Measurements from ENCODE around the gene PACRG. TPM values are rescaled to one million over a fixed set of nuclear protein-coding genes. Genes with fewer than 3 reads are reported as not detected.

The PACRG gene
- total RNA-seq, 1 donor from 2014 or later = 2.4 TPM

DNA sequence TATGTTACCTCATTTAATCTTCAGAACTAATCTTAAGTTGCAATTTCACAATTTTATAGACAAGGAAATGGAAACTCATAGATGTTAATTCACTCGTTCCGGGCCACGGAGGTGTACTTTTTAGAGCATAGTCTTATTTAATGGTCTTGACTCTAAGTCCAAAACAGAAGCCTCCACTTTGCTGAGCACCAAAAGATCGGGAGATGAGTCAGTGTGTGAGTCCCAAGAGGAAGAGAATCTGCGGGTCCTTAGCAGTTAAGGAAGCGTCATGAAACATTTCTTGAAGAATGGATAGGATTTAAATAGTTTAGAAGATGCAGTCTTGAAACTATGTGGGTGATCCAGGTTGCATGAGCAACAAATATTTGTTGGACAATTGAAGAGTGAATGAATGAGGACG lies 454.9 kb downstream of the PACRG start:
- H3K4me1 Mint-ChIP-seq (ENCODE audit: low read depth) = no peaks in the 10 kb centered on the region
- H3K36me3 Mint-ChIP-seq (ENCODE audit: insufficient read depth) = no peaks in the 10 kb centered on the region
- peaks cover 24% of the 10 kb centered on the region for H3K27me3 Mint-ChIP-seq
- no peak overlapping the region for H3K4me3 Mint-ChIP-seq (ENCODE audit: low read depth)
- no peaks in the 10 kb centered on the region for H3K9me3 Mint-ChIP-seq (ENCODE audit: low read depth)
- DNase-seq (ENCODE audit: low spot score, unreplicated experiment) = no peak
- no peak overlapping the region for H3K27ac Mint-ChIP-seq
- TF ChIP-seq, protein P1, sequence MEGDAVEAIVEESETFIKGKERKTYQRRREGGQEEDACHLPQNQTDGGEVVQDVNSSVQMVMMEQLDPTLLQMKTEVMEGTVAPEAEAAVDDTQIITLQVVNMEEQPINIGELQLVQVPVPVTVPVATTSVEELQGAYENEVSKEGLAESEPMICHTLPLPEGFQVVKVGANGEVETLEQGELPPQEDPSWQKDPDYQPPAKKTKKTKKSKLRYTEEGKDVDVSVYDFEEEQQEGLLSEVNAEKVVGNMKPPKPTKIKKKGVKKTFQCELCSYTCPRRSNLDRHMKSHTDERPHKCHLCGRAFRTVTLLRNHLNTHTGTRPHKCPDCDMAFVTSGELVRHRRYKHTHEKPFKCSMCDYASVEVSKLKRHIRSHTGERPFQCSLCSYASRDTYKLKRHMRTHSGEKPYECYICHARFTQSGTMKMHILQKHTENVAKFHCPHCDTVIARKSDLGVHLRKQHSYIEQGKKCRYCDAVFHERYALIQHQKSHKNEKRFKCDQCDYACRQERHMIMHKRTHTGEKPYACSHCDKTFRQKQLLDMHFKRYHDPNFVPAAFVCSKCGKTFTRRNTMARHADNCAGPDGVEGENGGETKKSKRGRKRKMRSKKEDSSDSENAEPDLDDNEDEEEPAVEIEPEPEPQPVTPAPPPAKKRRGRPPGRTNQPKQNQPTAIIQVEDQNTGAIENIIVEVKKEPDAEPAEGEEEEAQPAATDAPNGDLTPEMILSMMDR (IDR thresholded peaks at IDR 0.05; ENCODE audit: unreplicated experiment) = no peak

DNA sequence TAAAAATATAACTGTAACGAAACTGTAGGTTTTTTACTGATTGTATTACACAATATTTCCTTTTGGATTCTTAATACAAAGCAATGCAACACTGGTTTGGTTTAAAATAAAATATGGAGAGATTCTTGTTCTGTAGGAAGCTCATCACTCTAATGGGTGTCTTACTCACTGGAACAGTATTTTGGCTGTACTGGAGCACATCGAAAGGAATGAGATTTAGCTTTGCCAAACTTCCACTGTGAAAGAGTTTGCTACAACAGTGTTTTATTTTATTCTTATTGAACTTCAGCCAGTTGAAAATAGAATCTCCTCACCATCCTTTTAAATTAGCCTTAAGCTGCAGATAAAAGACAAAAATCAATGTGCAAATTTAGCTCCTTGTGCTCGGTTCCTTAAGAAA lies 456.0 kb downstream of the PACRG start:
- Mint-ChIP-seq H3K4me3 (ENCODE audit: low read depth) (no peak overlapping the region), H3K27ac (no peak overlapping the region), H3K9me3 (ENCODE audit: low read depth) (no peaks in the 10 kb centered on the region), H3K27me3 (peaks cover 31% of the 10 kb centered on the region), H3K4me1 (ENCODE audit: low read depth) (no peaks in the 10 kb centered on the region), H3K36me3 (ENCODE audit: insufficient read depth) (no peaks in the 10 kb centered on the region)
- TF ChIP-seq, protein P1 (IDR thresholded peaks at IDR 0.05; ENCODE audit: unreplicated experiment) = no peak
- DNase-seq (ENCODE audit: low spot score, unreplicated experiment) = no peak

DNA sequence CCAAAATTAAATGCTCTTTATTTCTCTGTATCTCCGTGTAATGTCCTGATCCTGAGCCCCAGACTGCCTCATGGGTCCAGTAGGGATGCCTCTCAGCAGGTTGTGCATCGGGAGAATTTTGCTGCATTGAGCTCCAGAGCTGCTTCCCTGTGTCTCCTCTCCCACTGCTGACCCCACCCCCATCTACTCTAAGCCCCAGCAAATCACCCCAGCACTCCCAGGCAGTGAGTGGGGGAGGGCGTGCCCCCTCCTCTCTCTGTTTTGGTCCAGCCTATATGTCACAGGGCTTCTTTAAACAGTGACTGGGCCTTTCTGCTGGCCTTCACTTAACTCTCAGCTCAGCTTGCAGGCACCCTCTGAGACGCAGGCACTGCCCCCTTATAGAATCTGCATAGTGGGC lies 458.0 kb downstream of the PACRG start:
- DNase-seq (ENCODE audit: low spot score, unreplicated experiment) = no peak
- Mint-ChIP-seq H3K36me3 (ENCODE audit: insufficient read depth) (no peaks in the 10 kb centered on the region), H3K27me3 (peaks cover 37% of the 10 kb centered on the region), H3K4me1 (ENCODE audit: low read depth) (no peaks in the 10 kb centered on the region), H3K9me3 (ENCODE audit: low read depth) (no peaks in the 10 kb centered on the region), H3K27ac (no peak overlapping the region), H3K4me3 (ENCODE audit: low read depth) (no peak overlapping the region)
- TF ChIP-seq, protein P1 (IDR thresholded peaks at IDR 0.05; ENCODE audit: unreplicated experiment) = no peak

DNA sequence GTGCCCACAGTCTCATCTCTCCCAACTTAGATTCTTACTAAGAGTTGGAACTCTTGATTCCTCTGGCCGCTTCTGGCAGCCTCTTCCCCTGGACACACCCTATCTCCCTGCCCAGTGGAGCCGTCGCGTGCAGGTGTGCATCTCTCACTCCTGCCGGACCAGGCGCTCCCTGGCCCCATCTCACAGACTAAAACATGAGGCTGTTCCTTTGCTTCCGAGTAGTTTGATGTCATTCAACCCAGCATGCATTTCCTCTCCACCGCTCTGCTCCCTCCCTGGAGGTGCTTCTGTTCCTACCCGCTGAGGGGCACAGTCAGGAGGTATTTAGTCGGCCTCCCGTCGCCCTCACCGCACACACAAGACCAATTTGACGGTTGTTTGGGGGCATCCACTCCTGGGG lies 458.8 kb downstream of the PACRG start:
- Mint-ChIP-seq H3K4me3 (ENCODE audit: low read depth) (no peak overlapping the region), H3K36me3 (ENCODE audit: insufficient read depth) (no peaks in the 10 kb centered on the region), H3K27ac (no peak overlapping the region), H3K9me3 (ENCODE audit: low read depth) (peaks cover under 1% of the 10 kb centered on the region), H3K27me3 (peaks cover 42% of the 10 kb centered on the region), H3K4me1 (ENCODE audit: low read depth) (peaks cover 2% of the 10 kb centered on the region)
- TF ChIP-seq, protein P1 (IDR thresholded peaks at IDR 0.05; ENCODE audit: unreplicated experiment) = no peak
- DNase-seq (ENCODE audit: low spot score, unreplicated experiment) = no peak

DNA sequence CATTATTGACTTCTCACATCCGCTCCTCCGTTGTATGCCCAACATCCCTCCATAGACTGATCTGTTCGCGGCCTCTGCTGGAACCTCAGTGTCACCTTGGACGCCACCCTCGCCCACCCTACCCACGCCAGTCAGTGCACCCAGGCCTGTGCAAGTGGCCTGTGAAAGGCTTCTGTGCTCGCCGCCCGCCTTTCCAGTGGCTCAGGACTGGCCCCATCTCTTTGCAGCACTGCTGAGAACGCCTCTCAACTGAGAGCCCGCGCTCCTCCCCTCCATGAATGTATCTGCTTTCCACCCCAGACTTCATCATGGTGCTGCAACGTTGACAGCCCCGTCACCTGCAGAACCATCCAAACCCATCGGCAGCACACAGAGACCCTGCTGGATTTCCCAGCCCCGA lies 459.4 kb downstream of the PACRG start:
- TF ChIP-seq, protein P1 (IDR thresholded peaks at IDR 0.05; ENCODE audit: unreplicated experiment) = no peak
- no peak for DNase-seq (ENCODE audit: low spot score, unreplicated experiment)
- Mint-ChIP-seq H3K27ac (no peak overlapping the region), H3K4me3 (ENCODE audit: low read depth) (no peak overlapping the region), H3K4me1 (ENCODE audit: low read depth) (peaks cover 7% of the 10 kb centered on the region), H3K9me3 (ENCODE audit: low read depth) (peaks cover 3% of the 10 kb centered on the region), H3K27me3 (peaks cover 41% of the 10 kb centered on the region), H3K36me3 (ENCODE audit: insufficient read depth) (no peaks in the 10 kb centered on the region)

All from progenitor cell of endocrine pancreas (in vitro differentiated cells).